Immature natural killer cell (primary cell): Measurements from ENCODE around the gene SBNO1. TPM values are rescaled to one million over a fixed set of nuclear protein-coding genes. Genes with fewer than 3 reads are reported as not detected.
A peak's percentile ranks its signal among the peaks of the same experiment; 100 is the strongest.
"Not testable (repeated sequence)": the region's sequence is repeated elsewhere in the genome, so short reads cannot be mapped to it uniquely, and the experiment has no call there.

Experiments used
- DNase-seq, 3 donors: peaks; one replicate each; pipeline ENCODE4 v3.0.0; 2022; ENCODE audit warnings: mixed read lengths in 1 of 3
- H3K27ac Mint-ChIP-seq, 6 donors: one replicate each; pipeline ENCODE4 v1.8.0; 2020; ENCODE audit warnings: mixed read lengths in 6 of 6, mild to moderate bottlenecking in 5 of 6, inconsistent platforms in 4 of 6, moderate library complexity in 3 of 6
- H3K27me3 Mint-ChIP-seq, 3 donors: one replicate each; pipeline ENCODE4 v1.8.0; 2020 to 2021; ENCODE audit warnings: low read depth in 3 of 3, mild to moderate bottlenecking in 3 of 3, mixed read lengths in 3 of 3, moderate library complexity in 3 of 3, inconsistent platforms in 1 of 3
- H3K36me3 Mint-ChIP-seq, 3 donors: one replicate each; pipeline ENCODE4 v1.8.0; 2020; ENCODE audit warnings: mixed read lengths in 3 of 3, inconsistent platforms in 2 of 3, mild to moderate bottlenecking in 2 of 3
- H3K4me1 Mint-ChIP-seq, 2 donors: one replicate each; pipeline ENCODE4 v1.8.0; 2020; ENCODE audit warnings: inconsistent platforms in 2 of 2, mild to moderate bottlenecking in 2 of 2, mixed read lengths in 2 of 2, moderate library complexity in 1 of 2
- H3K4me3 Mint-ChIP-seq, 5 donors: one replicate each; pipeline ENCODE4 v1.8.0; 2020; ENCODE audit warnings: mild to moderate bottlenecking in 5 of 5, mixed read lengths in 5 of 5, inconsistent platforms in 3 of 5, moderate library complexity in 3 of 5
- H3K9me3 Mint-ChIP-seq, 6 donors: one replicate each; pipeline ENCODE4 v1.8.0; 2020; ENCODE audit warnings: mild to moderate bottlenecking in 6 of 6, mixed read lengths in 6 of 6, inconsistent platforms in 4 of 6, moderate library complexity in 3 of 6
- polyA plus RNA-seq, 3 donors: library from polyadenylated mRNA; unstranded; fragments of 300-500 nt; fragmentation: Illumina TruSeq; gene quantifications; one replicate each; pipeline ENCODE4 v1.2.3, GENCODE V29; 2021

The SBNO1 gene
- polyA plus RNA-seq, 3 donors from 2014 or later = 20.0 to 34.3 (median 26.9) TPM

DNA sequence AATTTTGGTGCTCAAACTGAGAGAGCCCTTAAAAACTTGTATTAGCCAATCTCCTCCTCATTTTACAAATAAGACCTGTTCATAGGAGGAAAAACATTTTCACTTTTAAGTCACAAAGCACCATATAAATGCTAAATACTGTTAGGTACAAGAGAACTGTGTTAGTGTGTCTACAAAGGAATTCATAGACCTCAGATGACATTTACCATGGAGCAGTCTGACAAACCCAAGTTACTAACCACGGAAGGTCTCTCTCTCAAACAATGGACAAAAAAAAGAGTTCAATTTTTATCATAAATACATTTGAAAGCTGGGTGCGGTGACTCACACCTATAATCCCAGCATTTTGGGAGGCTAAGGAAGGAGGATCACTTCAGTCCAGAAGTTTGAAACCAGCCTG is 10.0 kb downstream of the SBNO1 start:
- H3K4me1 Mint-ChIP-seq = peaks cover 38 to 75% of the 10 kb centered on the region in 2 donors
- no peaks in the 10 kb centered on the region for H3K27me3 Mint-ChIP-seq
- DNase-seq = no peak
- no peak overlapping the region for H3K4me3 Mint-ChIP-seq
- no peak overlapping the region for H3K27ac Mint-ChIP-seq
- no peaks in the 10 kb centered on the region for H3K36me3 Mint-ChIP-seq
- no peaks in the 10 kb centered on the region for H3K9me3 Mint-ChIP-seq

- Mint-ChIP-seq H3K27me3 (peaks cover 0 to 2% (median 0%) of the 10 kb centered on the region in 3 donors), H3K4me3 (no peak overlapping the region), H3K4me1 (peaks cover 30 to 57% of the 10 kb centered on the region in 2 donors), H3K27ac (peak overlapping the region in 2 of 6 donors; percentile 7 to 47), H3K9me3 (no peaks in the 10 kb centered on the region), H3K36me3 (peaks cover 4 to 9% (median 5%) of the 10 kb centered on the region in 3 donors)
- DNase-seq = no peak
These were observed 13.3 kb downstream of the SBNO1 start for GRCh38 chr12:123351349-123351748.

DNA sequence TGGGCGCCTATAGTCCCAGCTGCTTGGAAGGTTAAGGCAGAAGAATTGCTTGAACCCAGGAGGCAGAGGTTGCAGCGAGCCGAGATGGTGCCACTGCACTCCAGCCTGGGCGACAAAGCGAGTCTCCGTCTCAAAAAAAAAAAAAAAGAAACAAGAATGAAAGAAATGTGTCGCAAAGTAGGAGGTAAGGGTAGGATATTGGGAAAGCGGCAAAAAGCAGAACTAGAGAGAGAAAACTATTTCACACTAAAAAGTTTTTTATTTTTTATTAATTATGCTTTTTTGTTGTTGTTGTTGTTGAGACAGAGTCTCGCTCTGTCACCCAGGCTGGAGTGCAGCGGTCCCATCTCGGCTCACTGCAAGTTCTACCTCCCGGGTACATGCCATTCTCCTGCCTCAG is 17.7 kb downstream of the SBNO1 start:
- Mint-ChIP-seq H3K36me3 (peaks cover 15 to 26% (median 18%) of the 10 kb centered on the region in 3 donors), H3K4me1 (peaks cover 12 to 21% of the 10 kb centered on the region in 2 donors), H3K27ac (no peak overlapping the region), H3K9me3 (no peaks in the 10 kb centered on the region), H3K27me3 (peaks cover 0 to 2% (median 0%) of the 10 kb centered on the region in 3 donors), H3K4me3 (no peak overlapping the region)
- no peak for DNase-seq

DNA sequence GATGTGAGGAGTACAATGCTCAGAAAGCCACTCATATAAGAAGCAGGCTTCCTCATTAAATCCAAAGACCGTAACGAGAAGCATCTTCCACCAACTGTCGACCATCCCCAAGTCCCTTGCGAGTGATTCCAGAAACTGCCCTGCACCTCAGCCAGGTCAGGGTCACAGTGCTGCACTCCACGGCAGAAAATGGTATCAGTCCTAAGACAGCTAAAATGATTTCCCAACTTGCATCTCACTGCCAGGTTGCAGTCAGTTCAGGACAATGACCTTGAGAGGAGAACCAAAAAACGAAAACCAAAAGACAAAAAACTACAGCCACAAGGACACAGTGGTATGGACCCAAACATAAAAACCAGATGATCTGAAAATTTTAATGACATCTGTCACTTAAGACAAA is 20.6 kb downstream of the SBNO1 start:
- Mint-ChIP-seq H3K4me3 (no peak overlapping the region), H3K27me3 (peaks cover 0 to 3% (median 0%) of the 10 kb centered on the region in 3 donors), H3K27ac (no peak overlapping the region), H3K9me3 (peaks cover 0 to 2% (median 0%) of the 10 kb centered on the region in 6 donors), H3K4me1 (peaks cover 0 to 3% of the 10 kb centered on the region in 2 donors), H3K36me3 (peaks cover 21 to 38% (median 29%) of the 10 kb centered on the region in 3 donors)
- no peak for DNase-seq

DNA sequence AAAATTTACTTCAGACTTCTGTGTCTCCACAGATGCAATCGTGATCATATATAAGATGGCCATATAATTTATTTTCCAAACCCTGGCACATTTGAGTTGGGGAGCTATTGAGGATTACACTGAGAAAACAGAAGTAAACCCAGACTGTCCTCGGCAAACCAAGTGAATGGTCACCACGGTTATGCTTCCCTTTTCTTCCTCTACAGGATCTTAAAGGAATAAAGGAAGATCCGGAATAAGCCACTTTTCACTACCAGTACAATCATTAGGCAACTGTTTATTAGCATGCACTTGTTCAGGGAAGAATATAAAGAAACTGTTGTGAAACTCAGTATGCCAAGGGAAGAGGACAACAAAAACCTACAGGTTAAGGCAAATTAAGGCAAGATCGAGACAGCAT is 27.6 kb downstream of the SBNO1 start:
- Mint-ChIP-seq H3K27ac (peak overlapping the region in 5 of 6 donors; percentile 17 to 78 (median 53)), H3K36me3 (peaks cover 5 to 27% (median 19%) of the 10 kb centered on the region in 3 donors), H3K9me3 (peaks cover 0 to 2% (median 0%) of the 10 kb centered on the region in 6 donors), H3K27me3 (peaks cover 0 to 3% (median 0%) of the 10 kb centered on the region in 3 donors), H3K4me1 (peaks cover 13 to 17% of the 10 kb centered on the region in 2 donors), H3K4me3 (no peak overlapping the region)
- no peak for DNase-seq

GRCh38 chr12:123336530-123336929 is 28.1 kb downstream of the SBNO1 start:
- peak overlapping the region; percentile 17 to 78 (median 56) for H3K27ac Mint-ChIP-seq
- H3K36me3 Mint-ChIP-seq = peaks cover 5 to 27% (median 19%) of the 10 kb centered on the region in 3 donors
- peaks cover 0 to 3% (median 0%) of the 10 kb centered on the region in 3 donors for H3K27me3 Mint-ChIP-seq
- H3K9me3 Mint-ChIP-seq = peaks cover 0 to 2% (median 0%) of the 10 kb centered on the region in 6 donors
- no peak overlapping the region for H3K4me3 Mint-ChIP-seq
- H3K4me1 Mint-ChIP-seq = peaks cover 13 to 17% of the 10 kb centered on the region in 2 donors
- DNase-seq = peak in 1 of 3 donors; percentile 3

GRCh38 chr12:123335490-123335889 is 29.2 kb downstream of the SBNO1 start:
- no peak overlapping the region for H3K27ac Mint-ChIP-seq
- H3K9me3 Mint-ChIP-seq = peaks cover 0 to 2% (median 0%) of the 10 kb centered on the region in 6 donors
- H3K4me1 Mint-ChIP-seq = peaks cover 13 to 17% of the 10 kb centered on the region in 2 donors
- H3K36me3 Mint-ChIP-seq = peaks cover 5 to 27% (median 20%) of the 10 kb centered on the region in 3 donors
- no peak overlapping the region for H3K4me3 Mint-ChIP-seq
- DNase-seq = no peak
- H3K27me3 Mint-ChIP-seq = peaks cover 2 to 3% (median 3%) of the 10 kb centered on the region in 3 donors

DNA sequence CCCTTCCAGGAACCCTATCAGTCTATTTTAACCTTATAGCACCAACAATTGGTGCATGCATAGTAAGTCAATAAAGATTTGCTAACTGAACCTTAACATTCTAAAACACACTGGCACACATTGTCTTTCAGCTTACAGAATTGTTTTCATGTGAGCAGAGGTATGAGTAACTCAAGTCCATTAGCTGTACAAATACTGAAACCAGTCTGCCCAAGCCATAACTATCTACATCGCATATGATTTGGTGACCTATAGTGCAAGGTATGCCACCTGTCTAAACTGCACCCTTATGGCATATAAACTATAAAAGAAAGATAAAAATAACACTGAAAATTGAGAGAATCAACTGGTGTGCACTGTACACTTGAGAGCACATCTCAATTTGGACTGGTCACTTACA is 34.8 kb downstream of the SBNO1 start:
- Mint-ChIP-seq H3K27me3 (peaks cover 0 to 3% (median 2%) of the 10 kb centered on the region in 3 donors), H3K27ac (no peak overlapping the region), H3K4me1 (no peaks in the 10 kb centered on the region), H3K4me3 (no peak overlapping the region), H3K36me3 (peaks cover 20 to 39% (median 23%) of the 10 kb centered on the region in 3 donors), H3K9me3 (no peaks in the 10 kb centered on the region)
- no peak for DNase-seq

GRCh38 chr12:123319826-123320225 is 44.8 kb downstream of the SBNO1 start:
- H3K27me3 Mint-ChIP-seq = no peaks in the 10 kb centered on the region
- DNase-seq = no peak
- no peaks in the 10 kb centered on the region for H3K4me1 Mint-ChIP-seq
- no peaks in the 10 kb centered on the region for H3K9me3 Mint-ChIP-seq
- H3K27ac Mint-ChIP-seq = no peak overlapping the region
- H3K4me3 Mint-ChIP-seq = no peak overlapping the region
- H3K36me3 Mint-ChIP-seq = peaks cover 14 to 40% (median 21%) of the 10 kb centered on the region in 3 donors

DNA sequence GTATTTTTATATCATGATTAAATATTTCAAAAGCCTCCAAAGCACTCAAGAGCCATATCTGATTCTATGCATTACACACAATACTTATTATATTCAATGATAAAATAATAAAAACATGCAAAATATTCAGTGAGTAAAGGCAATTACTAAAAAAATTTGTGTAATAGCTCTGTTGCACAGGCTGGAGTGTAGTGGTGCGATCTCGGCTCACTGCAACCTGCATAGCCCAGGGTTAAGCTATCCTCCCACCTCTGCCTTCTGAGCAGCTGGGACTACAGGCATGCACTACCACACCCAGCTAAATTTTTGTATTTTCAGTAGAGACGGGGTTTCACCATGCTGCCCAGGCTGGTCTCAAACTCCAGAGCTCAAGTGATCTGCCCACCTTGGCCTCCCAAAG is 45.4 kb downstream of the SBNO1 start:
- no peaks in the 10 kb centered on the region for H3K4me1 Mint-ChIP-seq
- H3K27ac Mint-ChIP-seq = no peak overlapping the region
- peaks cover 14 to 40% (median 21%) of the 10 kb centered on the region in 3 donors for H3K36me3 Mint-ChIP-seq
- no peak for DNase-seq
- H3K27me3 Mint-ChIP-seq = no peaks in the 10 kb centered on the region
- H3K9me3 Mint-ChIP-seq = no peaks in the 10 kb centered on the region
- no peak overlapping the region for H3K4me3 Mint-ChIP-seq

- H3K4me1 Mint-ChIP-seq, H3K4me3 Mint-ChIP-seq, H3K27me3 Mint-ChIP-seq, H3K9me3 Mint-ChIP-seq, DNase-seq, H3K27ac Mint-ChIP-seq: not testable (repeated sequence)
- H3K36me3 Mint-ChIP-seq = peaks cover 14 to 49% (median 28%) of the 10 kb centered on the region in 3 donors
These were observed 51.6 kb downstream of the SBNO1 start for GRCh38 chr12:123313046-123313445.

- Mint-ChIP-seq H3K27me3 (peaks cover 0 to 5% (median 0%) of the 10 kb centered on the region in 3 donors), H3K27ac (no peak overlapping the region), H3K36me3 (peaks cover 25 to 41% (median 28%) of the 10 kb centered on the region in 3 donors), H3K9me3 (no peaks in the 10 kb centered on the region), H3K4me3 (no peak overlapping the region), H3K4me1 (no peaks in the 10 kb centered on the region)
- no peak for DNase-seq
These were observed 58.4 kb downstream of the SBNO1 start for GRCh38 chr12:123306200-123306599.

GRCh38 chr12:123305136-123305535 is 59.5 kb downstream of the SBNO1 start:
- Mint-ChIP-seq H3K27ac (peak overlapping the region in 2 of 6 donors; percentile 46 to 62), H3K4me1 (no peaks in the 10 kb centered on the region), H3K36me3 (peaks cover 27 to 38% (median 30%) of the 10 kb centered on the region in 3 donors), H3K27me3 (peaks cover 0 to 5% (median 0%) of the 10 kb centered on the region in 3 donors), H3K9me3 (no peaks in the 10 kb centered on the region), H3K4me3 (no peak overlapping the region)
- no peak for DNase-seq

DNA sequence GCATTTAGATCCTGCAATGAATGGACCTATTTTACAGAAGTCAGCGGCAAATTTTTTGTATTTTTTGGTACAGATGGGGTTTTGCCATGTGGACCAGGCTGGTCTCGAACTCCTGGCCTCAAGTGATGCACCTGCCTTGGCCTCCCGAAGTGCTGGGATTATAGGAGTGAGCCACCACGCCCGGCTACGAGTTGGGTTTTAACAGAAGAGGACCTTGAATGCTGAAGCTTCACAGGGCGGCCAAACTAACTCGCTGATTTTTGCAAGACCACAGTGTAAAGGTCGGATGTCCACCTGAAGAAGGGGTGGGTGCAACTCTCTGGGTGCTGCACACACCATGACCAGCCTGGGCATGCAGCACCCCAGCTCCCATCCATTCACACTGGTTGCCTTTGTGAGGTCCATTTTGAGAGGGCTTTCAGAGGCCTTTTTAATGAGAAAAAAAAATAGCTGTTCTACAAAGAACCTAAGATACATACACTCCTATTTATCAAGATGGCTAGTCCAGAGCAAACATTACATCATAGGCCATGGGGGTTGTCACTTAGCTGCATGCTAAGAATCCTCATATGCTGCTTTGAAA is 71.4 kb downstream of the SBNO1 start:
- H3K4me3 Mint-ChIP-seq = no peak overlapping the region
- peaks cover 6 to 28% (median 20%) of the 10 kb centered on the region in 3 donors for H3K36me3 Mint-ChIP-seq
- H3K27me3 Mint-ChIP-seq = peaks cover 0 to 6% (median 0%) of the 10 kb centered on the region in 3 donors
- no peak overlapping the region for H3K27ac Mint-ChIP-seq
- DNase-seq = no peak
- no peaks in the 10 kb centered on the region for H3K4me1 Mint-ChIP-seq
- H3K9me3 Mint-ChIP-seq = no peaks in the 10 kb centered on the region
